ENCODE results near the gene APBA1.

APBA1 gene

GRCh38 chr9:69697475-69697874 is 25.3 kb upstream of the APBA1 start:
- no peak for TF ChIP-seq CTCF (conservative IDR thresholded peaks at IDR 0.05; ENCODE audit: low read depth)
- POLR2A ChIA-PET (ENCODE audit: low non-redundant PET): no interaction called here
- no peak for DNase-seq (ENCODE audit: low spot score)
- H3K27ac ChIP-seq: no peak overlapping the region
- CTCF ChIA-PET: no interaction called here

GRCh38 chr9:69696802-69697201 is 24.6 kb upstream of the APBA1 start:
- TF ChIP-seq CTCF (conservative IDR thresholded peaks at IDR 0.05; ENCODE audit: low read depth): no peak
- DNase-seq (ENCODE audit: low spot score): no peak
- ChIA-PET CTCF (interaction anchor here (0.6 kb wide), 1 partner anchor 70 kb away, joined by 3 read pairs; no protein-coding TSS in a partner anchor), POLR2A (ENCODE audit: low non-redundant PET) (no interaction called here)
- H3K27ac ChIP-seq: no peak overlapping the region

- H3K27ac ChIP-seq: no peak overlapping the region
- ChIA-PET CTCF (interaction anchor here (0.5 kb wide), 1 partner anchor 76 kb away, joined by 3 read pairs; no protein-coding TSS in a partner anchor), POLR2A (ENCODE audit: low non-redundant PET) (no interaction called here)
- DNase-seq (ENCODE audit: low spot score): no peak
- TF ChIP-seq CTCF (conservative IDR thresholded peaks at IDR 0.05; ENCODE audit: low read depth): no peak
Measured at GRCh38 chr9:69689991-69690538, 17.9 kb upstream of the APBA1 start.

GRCh38 chr9:69683927-69684326 is 11.8 kb upstream of the APBA1 start:
- CTCF ChIA-PET: interaction anchor here (0.6 to 1.0 kb wide), 3 partner anchors 220 to 1465 kb away, joined by 3 to 4 read pairs (median 3); no protein-coding TSS in a partner anchor
- POLR2A ChIA-PET (ENCODE audit: low non-redundant PET): no interaction called here
- H3K27ac ChIP-seq: no peak overlapping the region
- TF ChIP-seq CTCF (conservative IDR thresholded peaks at IDR 0.05; ENCODE audit: low read depth): no peak
- DNase-seq (ENCODE audit: low spot score): no peak

- ChIA-PET CTCF (interaction anchor here (1.1 kb wide), 1 partner anchor 240 kb away, joined by 3 read pairs; no protein-coding TSS in a partner anchor), POLR2A (ENCODE audit: low non-redundant PET) (no interaction called here)
Measured at GRCh38 chr9:69678843-69679538, 6.8 kb upstream of the APBA1 start.

GRCh38 chr9:69677931-69678330 is 5.8 kb upstream of the APBA1 start:
- CTCF ChIA-PET: no interaction called here

More at GRCh38 chr9:69678843-69679538, 6.8 kb upstream of the APBA1 start:
- no peak overlapping the region for H3K27ac ChIP-seq
- TF ChIP-seq CTCF (conservative IDR thresholded peaks at IDR 0.05; ENCODE audit: low read depth): no peak
- no peak for DNase-seq (ENCODE audit: low spot score)

More at GRCh38 chr9:69677931-69678330, 5.8 kb upstream of the APBA1 start:
- POLR2A ChIA-PET (ENCODE audit: low non-redundant PET): no interaction called here
- H3K27ac ChIP-seq: no peak overlapping the region
- TF ChIP-seq CTCF (conservative IDR thresholded peaks at IDR 0.05; ENCODE audit: low read depth): no peak
- no peak for DNase-seq (ENCODE audit: low spot score)
